T47D (cell line): ENCODE data around the gene CCR5.

Experiments
- DNase-seq, 2 experiments: peaks; one replicate each; pipeline versions ENCODE4 v3.0.0 to v3.0.0-alpha.2; 2011 to 2012; ENCODE audit warnings: low read depth in 1 of 2, low spot score in 1 of 2
- JUND ChIP-seq: IDR thresholded peaks from 2 replicates; pipeline ENCODE4 v1.6.1; 2012; ENCODE audit warnings: low read depth
- in situ Hi-C: cut with HindIII; loops from 2 replicates; pipeline ENCODE4 v1.10.0; 2016; ENCODE audit warnings: low sequenced_read_pairs, low pct_unique_long_range_greater_than_20kb

The CCR5 gene

DNA sequence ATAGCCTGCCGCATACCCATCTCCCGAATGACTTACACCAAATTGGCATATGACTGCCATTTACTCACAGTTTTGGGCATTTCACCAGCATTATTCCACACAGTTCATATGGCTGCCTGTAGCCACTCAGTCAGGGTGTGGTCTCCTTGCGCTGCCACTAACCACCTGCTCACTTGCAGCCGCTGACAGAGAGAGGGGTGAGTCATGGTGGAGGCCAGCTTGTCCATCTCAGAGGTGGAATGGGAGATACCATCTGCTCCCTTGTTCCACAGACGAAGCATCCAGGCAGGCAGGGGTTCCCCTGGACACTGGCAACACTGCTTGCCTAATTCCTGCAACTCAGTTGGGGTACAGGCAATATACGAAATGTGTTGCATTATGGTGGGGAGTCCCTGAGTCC is 51.9 kb downstream of the CCR5 start:
- TF ChIP-seq JUND = no peak
- DNase-seq = no peak
- in situ Hi-C loops = no loop called here

DNA sequence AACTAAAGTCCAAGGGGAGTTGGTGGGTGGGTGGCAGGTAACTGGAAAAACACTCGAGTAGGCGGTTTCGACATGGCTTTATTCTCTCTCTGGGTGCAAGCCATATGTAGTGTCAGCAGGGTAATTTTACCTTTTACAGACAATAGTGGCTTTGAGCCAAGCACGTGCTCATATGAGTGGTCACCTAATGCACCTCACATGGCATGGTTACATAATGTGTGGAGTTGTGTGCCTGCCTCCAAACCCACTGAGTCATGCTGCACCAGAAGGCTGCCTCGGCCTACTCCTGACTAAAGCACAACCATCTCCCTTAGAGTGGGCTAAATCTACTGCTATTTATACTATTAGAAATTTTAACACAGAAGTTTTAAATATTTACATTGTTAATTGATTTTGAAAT is 52.8 kb downstream of the CCR5 start:
- no peak for TF ChIP-seq JUND
- in situ Hi-C loops = no loop called here
- DNase-seq = no peak
